HG02943 (cell line): ENCODE results near the gene SFXN2.

Experiments used
- ATAC-seq: cut with Tn5 transposase; IDR thresholded peaks from one replicate; pipeline ENCODE4 v1.9.1; 2021; ENCODE audit warnings: mild to moderate bottlenecking, low read depth, moderate library complexity; ENCODE audit not compliant: unreplicated experiment

The SFXN2 gene

DNA sequence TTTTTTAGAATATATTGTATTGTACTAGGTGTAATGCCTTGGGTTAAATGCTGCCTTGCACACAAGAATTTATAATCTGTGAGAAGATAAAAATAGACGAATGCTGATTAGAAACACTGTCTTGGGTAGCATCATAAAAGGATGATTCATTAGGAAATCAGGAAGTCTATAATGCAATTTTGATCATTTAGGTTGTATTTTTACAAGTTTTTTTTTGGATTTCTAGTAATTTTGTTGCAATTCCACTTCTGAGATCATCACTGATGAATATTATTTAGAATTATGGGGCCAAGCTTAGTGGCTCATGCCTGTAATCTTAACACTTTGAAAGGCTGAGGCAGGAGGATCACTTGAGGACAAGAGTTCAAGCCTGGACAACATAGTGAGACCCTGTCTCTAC, 58.9 kb downstream of the SFXN2 start:
- ATAC-seq, result no peak

DNA sequence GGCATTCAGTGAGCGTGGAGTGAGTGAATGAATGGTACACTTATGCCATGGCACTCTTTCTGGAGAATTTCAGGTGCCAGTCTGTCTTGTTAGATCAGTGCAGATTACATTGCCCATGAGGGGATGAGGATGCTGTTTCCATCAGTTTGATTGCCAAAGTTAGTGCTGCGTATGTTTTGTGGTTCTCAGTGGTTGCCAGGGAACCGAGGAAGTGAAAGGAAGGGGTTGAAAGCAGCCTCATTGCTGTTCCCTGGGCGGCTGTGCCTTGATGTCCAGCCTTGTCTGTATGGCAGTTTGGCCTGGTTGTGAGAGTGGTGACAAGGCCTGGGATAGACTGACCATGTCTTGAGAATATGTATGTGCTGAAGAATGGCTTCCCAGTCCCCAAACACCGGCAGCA, 59.5 kb downstream of the SFXN2 start:
- no peak for ATAC-seq

- ATAC-seq, result no peak
Measured at GRCh38 chr10:102775201-102775934, 60.9 kb downstream of the SFXN2 start.

DNA sequence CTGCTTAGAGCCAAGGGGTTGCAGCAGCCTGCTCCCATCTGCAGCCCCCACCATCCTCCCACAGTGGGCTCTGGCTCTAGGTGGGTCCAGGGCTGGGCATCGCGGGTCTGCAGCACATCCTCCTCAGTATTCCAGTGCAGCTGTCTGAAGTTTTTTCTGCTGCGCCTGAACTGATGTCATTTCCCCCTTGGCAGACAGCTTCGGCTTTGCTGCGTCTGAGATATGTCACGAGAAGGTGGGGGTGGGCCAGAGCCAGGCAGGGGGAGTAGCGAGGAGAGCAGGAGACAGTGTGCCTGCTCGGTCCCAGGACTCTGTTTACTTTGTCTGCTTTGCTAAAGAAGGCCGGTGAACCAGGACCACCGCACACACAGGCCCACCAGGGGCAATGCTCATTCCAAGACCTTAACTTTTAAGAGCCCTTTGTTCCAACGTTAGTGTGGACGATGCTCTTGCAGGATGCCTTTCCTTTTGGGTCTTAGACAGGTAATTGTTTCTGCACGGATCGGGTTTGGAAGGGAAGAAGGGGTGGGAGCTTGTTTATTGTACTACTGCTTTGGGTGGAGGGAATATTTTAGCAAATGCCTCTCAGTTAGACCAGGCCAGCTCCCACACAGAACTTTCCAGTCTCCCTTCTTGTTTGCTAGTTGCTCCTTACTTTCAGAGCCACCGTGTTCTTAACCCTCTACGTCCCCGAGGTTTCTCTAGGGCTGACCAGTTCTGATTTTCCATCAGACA, 61.7 kb downstream of the SFXN2 start:
- no peak for ATAC-seq

DNA sequence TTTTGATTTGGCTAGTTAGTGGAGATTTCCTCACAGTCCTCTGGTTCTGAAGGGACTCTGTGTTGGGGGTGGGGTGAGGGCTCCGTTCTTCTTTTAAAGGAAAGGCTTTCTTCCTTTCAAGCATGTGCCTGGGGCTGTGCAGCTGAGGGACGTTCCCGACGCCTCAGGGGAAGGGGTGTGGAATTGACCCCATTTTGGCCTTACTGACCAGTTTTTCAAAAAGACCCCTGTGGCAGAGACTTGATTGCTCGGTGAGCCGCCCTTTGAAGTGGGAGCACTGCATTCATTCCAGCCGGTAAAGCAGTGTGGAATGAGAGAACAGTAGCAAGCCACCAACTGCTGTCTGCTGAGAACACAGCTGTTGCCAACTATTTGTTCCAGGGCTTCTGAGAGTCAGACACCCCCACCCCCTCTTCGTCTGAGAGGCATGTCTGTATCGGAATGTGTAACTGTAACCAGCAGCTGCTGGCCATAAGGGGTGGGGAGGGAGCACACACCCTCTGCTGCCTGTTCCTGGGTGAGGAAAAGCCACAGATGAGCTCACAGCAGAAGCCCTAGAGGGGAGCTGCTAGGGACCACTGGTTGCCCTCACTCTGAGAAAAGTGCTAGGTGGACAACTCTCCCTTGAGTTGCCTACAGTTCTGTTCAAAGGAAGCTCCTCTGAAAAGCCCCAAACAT, 62.5 kb downstream of the SFXN2 start:
- no peak for ATAC-seq

GRCh38 chr10:102777711-102778453, 63.4 kb downstream of the SFXN2 start:
- no peak for ATAC-seq

GRCh38 chr10:102778781-102779180, 64.3 kb downstream of the SFXN2 start:
- ATAC-seq, result no peak

GRCh38 chr10:102779680-102780526, 65.5 kb downstream of the SFXN2 start:
- ATAC-seq, result no peak

GRCh38 chr10:102780527-102780808, 66.0 kb downstream of the SFXN2 start:
- ATAC-seq, result no peak

DNA sequence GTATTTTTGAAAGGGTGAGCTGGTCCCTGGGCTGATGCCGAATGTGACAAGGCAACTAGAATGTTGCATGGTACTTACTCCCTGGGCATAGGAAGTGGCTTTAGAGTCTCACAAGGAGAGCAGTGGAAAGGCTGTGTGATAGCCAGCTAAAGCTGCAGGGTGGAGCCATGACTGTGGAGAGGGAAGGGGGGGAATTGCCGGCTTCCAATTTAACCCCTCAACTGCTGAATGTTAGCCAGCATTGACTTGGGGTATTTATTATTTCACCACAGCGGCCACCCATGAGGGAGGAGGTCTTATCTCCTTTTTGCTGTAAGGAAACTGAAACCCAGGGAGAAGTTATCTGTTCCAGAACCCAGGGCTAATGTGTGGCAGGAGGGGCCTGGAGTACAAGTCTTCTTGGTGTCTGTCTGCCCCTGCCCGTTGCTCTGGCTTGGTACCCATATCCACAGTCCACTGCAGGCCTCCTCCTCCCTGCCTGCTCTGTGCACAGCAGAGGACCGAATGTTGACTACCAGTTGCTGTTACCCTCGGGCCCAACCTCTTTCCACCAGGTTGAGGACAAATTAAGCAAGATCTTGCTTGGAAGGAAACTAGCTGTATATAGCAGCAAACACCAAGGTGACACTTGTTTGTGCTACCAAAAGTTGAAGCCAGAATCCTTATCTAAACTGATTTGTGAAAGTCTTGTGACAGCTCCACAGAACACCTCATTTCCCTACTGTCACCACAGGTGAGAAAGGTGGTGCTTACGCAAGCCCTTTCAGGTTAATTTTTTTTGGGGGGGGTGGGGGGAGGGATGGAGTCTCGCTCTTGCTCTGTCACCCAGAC, 66.9 kb downstream of the SFXN2 start:
- ATAC-seq, result no peak

- no peak for ATAC-seq
Measured at GRCh38 chr10:102781921-102782557, 67.6 kb downstream of the SFXN2 start.

GRCh38 chr10:102782673-102783551, 68.5 kb downstream of the SFXN2 start:
- ATAC-seq, result no peak

- no peak for ATAC-seq
Measured at GRCh38 chr10:102783568-102783967, 69.1 kb downstream of the SFXN2 start.

GRCh38 chr10:102785818-102786217, 71.4 kb downstream of the SFXN2 start:
- no peak for ATAC-seq

DNA sequence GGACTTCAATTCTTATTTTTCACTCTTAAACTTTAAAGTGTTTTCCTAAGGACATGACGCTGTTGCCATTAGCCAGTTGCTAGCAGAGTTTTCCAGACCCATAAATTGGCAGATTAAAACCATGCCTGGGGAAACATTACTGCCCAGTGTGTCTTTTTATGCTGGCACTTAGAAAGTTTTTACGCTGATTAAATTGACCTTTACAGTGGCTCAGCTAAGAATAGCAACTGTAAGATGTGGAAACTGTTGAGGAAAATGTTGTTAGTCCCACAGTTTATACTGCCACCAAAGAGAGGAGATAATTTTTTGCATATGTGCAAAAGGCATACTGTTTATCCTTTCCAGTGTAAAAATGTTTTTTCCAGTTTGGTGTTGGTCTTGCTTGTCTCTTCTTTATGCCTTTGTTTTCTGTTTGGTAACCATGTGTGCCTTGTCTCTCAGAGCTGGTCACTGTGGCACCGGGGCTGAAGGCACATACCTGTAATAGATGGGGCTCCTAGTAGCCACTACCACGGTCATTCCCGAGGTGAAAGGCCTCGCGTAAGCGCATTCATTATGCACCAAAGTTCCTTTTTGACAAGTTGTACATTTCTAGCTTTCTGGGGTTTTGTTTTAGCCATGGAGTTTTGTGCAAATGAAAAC, 77.4 kb downstream of the SFXN2 start:
- ATAC-seq, result no peak
